HL-60/S4 treated with retinoic acid at 250 ng/mL for 4 days and 3 days (cell line): ENCODE results near the gene PUS10.
"Not testable (repeated sequence)": the region's sequence is repeated elsewhere in the genome, so short reads cannot be mapped to it uniquely, and the experiment has no call there.

Experiments used
- in situ Hi-C: fragments of 300-500 bp; cut with MboI; formaldehyde crosslinking; loops from 2 replicates; pipeline ENCODE4 v1.7.0; 2022; ENCODE audit warnings: low sequenced_read_pairs

PUS10 gene

DNA sequence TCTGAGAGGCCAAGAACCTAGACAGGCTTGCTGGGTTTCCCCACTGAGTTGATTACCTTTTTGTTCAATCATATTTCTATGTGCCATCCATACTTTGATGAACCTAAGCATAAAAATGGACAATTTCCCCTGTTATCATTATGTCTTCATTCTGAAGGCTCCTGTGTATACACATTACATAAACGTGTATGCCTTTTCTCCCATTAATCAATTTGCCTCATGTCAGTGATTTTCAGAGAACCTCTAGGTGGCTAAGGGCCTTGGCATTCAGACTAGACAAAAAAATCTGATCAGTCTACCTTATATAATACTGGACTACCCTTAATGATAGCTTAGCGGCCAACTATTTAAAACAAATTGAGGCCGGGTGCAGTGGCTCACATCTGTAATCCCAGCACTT lies 4.7 kb downstream of the PUS10 start:
- in situ Hi-C loops: no loop called here

- in situ Hi-C loops: not testable (repeated sequence)
Measured at GRCh38 chr2:61012303-61012702, 5.8 kb downstream of the PUS10 start.

GRCh38 chr2:61011678-61012077 lies 6.4 kb downstream of the PUS10 start:
- in situ Hi-C loops: no loop called here

DNA sequence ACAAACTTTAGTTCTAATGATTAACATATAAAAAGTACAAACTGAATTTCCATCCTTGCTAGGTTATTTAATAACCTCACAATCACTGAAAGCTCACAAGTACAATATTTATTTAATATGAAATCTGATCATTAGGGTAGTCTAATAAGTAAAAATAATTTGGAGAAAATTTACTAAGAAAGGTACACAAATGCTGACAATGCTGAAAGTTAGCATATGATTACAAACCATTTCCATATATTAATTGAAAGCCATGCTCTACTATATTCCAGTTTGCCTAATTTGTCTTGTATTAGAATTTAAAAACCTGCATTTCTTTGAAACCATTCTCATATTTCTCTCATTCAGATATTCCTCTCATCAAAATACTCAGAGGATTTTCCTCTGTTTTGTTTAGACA lies 8.7 kb downstream of the PUS10 start:
- in situ Hi-C loops: no loop called here

DNA sequence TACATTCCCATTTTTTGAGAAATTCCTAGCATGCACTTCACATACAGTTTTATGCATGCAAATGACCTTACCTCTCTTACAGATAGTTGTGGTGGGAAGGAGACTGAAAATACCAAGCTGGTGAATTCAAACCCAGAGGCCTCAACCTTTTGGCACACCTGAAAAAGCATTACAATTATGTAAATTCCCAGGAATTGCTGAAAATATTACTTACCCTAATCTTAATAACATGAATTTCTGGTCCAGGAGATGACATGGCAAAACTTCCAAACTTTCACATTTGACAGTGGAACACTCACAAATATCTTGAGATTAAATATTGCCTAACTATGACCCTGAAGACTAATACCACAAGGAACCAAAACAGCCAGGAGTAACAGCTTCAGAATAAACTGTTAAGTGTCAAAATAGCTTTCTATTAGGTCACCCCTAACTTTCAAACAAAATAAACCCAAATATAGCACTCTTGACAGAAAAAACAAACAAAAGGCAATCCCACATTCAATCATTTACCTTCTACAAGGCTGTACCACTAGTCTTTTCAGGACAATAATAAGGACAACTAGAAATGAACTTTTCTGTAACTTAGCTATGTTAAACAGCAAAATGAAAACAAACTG lies 11.5 kb downstream of the PUS10 start:
- in situ Hi-C loops: no loop called here

DNA sequence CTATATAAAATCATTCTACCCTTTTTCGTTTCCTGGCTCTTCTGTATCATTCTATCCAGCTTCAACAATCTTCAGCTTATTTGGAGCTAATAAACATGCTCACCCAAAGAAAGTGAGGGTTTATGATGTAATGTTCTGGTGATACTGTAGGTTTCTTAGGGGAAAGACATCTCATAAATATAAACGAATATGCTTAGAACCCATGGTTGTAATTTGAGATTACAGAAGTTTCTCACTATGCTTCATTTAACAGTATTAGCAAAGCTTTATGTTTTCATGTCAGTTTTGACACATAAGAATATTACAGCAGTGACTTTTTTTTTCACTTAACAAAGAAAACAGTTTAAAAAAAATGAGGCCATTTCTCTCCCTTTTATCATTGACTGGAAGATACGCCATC lies 12.3 kb downstream of the PUS10 start:
- in situ Hi-C loops: no loop called here

GRCh38 chr2:60998628-60999545 lies 19.2 kb downstream of the PUS10 start:
- in situ Hi-C loops: loop anchor here (10.0 kb wide), 1 partner anchor 194 kb away; no protein-coding TSS in a partner anchor

- in situ Hi-C loops: loop anchor here (10.0 kb wide), 1 partner anchor 189 kb away; no protein-coding TSS in a partner anchor
Measured at GRCh38 chr2:60994131-60994530, 23.9 kb downstream of the PUS10 start.

- in situ Hi-C loops: loop anchor here (10.0 kb wide), 1 partner anchor 188 kb away; no protein-coding TSS in a partner anchor
Measured at GRCh38 chr2:60992985-60993392, 25.1 kb downstream of the PUS10 start.

- in situ Hi-C loops: loop anchor here (10.0 kb wide), 1 partner anchor 187 kb away; no protein-coding TSS in a partner anchor
Measured at GRCh38 chr2:60991644-60992043, 26.4 kb downstream of the PUS10 start.

GRCh38 chr2:60989259-60989658 lies 28.8 kb downstream of the PUS10 start:
- in situ Hi-C loops: no loop called here

GRCh38 chr2:60987656-60988055 lies 30.4 kb downstream of the PUS10 start:
- in situ Hi-C loops: not testable (repeated sequence)

- in situ Hi-C loops: no loop called here
Measured at GRCh38 chr2:60987041-60987440, 31.0 kb downstream of the PUS10 start.

DNA sequence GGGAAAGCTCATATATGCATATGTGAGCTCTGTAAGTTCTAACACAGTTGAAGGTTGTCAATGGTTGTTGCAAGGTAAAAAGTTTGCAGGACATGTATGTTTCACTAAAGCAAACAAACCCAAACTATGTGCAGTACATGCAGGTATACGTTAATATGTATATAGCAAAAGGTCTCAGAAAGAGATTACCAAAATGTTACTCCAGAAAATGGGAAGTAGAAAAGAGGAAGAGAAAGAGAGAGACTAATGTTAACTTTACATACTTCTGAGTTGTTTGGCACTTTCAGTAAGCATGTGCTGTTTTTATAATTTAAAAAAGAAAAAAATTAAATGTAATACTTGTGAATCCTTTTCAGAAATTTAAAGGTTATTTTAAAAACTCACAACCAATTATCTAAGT lies 33.3 kb downstream of the PUS10 start:
- in situ Hi-C loops: no loop called here

- in situ Hi-C loops: not testable (repeated sequence)
Measured at GRCh38 chr2:60982066-60982465, 36.0 kb downstream of the PUS10 start.

DNA sequence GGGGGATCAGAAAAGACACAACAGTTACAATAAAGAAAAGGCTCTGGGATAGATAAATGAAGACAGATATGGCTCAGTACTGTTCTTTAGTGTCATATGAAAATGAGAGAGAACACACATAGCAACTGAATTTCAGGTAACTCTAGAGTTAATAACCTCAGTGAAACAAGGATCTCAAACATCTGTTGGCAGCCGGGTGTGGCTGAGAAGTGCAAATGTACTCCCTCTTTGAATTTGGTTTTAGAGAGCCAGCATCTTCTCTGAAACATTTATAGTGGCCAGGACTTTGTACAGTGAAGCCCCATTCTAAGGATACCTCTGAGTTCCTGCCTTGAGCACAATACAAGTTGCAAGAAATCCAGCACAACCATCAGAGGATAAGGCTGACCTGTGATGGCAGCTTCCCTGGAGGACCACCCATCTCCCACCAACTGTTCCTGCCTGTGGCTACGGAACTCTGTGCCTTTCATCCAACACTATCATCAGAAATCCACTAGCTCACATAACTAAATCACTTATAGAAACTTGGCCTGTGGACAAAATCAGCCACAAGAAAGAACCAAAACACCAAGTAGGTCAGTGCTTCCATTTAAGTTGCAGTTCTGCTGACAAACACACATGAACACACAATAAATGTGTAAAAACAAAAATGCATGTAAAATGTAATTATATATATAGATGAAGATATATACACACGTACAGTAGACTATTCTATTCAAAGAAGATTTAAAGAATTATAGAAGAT lies 37.8 kb downstream of the PUS10 start:
- in situ Hi-C loops: no loop called here

GRCh38 chr2:60979231-60979630 lies 38.8 kb downstream of the PUS10 start:
- in situ Hi-C loops: no loop called here

DNA sequence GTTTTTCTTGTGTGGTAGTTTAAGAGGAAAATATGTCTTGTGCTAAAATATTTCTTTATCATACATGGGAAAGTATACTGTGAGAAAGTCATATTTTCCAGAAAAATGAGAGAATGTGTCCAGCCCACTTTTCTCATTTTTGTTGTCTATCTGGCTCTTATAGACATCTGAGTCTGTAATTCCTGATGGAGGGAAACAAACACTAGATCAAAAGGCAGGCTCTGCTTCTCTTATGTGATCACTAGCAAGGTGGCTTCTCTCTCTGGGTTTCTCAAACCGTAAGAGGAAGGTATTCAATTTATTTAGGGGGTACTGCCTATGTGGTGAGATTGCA lies 40.5 kb downstream of the PUS10 start:
- in situ Hi-C loops: no loop called here

DNA sequence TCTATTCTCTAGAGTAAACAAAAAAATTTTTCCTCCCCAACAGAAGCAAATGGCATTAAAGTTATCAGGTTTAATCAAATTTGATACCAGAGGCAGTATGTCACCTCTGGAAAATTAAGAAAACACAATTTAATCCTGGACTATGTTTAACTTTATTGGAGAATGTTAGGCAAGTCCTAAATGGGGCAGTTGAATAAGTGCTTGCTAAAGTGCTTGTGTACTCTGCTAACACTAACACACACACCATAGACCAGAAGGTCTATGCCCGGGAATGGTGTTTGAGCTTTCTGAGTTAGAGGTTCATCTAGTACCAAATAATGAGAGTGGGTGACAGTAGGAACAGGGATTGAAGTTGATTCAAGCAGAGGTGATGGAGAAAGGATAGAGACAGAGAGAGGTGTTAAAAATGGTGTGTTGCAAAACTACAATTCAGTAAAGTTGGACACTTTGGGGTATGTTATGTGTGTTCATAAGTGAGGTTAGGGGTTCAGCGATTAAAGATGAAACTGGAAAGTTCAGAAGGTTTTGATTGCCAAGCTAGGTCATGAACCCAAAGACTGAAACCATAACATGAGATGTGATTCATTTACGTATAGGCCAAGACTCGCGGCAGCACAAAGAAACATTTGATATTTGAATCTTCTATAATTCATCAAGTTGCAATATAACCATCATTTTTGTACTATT lies 41.0 kb downstream of the PUS10 start:
- in situ Hi-C loops: no loop called here

- in situ Hi-C loops: no loop called here
Measured at GRCh38 chr2:60976256-60976850, 41.7 kb downstream of the PUS10 start.
